Fibroblast of skin of left quadriceps (primary cell): ENCODE results near the gene RPL10.

ENCODE experiments used
- DNase-seq, 2 experiments: peaks; one replicate each; pipeline ENCODE4 v3.0.0-alpha.2; 2013; ENCODE audit warnings: low read depth in 2 of 2

RPL10 gene

DNA sequence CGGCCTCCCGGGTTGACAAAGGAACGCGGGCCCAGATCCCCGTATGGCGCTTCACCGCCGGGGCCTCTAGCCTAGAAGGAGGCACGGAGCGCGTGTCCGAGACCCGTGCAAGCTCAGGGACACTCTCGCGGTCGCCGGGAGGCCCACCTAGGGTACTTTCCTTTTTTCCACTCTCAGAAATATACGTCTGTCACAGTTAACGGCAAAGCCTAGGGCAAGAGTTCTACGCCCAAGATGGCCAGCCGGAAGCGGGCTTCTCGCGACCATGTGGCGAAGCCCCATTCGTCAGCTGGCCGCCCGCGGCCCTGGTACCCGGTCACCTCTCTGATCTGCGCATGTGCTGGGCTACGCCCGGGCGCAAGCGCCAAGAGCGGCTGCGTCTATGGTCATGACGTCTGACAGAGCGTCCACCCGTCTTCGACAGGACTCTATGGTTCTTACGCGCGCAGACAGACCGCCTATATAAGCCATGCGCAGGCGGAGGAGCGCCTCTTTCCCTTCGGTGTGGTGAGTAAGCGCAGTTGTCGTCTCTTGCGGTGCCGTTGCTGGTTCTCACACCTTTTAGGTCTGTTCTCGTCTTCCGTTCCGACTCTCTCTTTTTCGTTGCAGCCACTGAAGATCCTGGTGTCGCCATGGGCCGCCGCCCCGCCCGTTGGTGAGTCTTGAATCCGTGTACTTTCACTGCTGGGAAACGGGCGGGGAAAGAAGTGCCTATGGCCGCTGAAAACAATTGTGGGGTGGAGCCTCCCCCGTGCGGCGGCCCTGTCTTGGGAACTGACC is at the start of gene RPL10:
RPL10 (plus strand) TSS at position 490 of the 780 bp plus-strand sequence; CDS start at position 633, 143 bp downstream.
- DNase-seq = peak; percentile 92 to 93

DNA sequence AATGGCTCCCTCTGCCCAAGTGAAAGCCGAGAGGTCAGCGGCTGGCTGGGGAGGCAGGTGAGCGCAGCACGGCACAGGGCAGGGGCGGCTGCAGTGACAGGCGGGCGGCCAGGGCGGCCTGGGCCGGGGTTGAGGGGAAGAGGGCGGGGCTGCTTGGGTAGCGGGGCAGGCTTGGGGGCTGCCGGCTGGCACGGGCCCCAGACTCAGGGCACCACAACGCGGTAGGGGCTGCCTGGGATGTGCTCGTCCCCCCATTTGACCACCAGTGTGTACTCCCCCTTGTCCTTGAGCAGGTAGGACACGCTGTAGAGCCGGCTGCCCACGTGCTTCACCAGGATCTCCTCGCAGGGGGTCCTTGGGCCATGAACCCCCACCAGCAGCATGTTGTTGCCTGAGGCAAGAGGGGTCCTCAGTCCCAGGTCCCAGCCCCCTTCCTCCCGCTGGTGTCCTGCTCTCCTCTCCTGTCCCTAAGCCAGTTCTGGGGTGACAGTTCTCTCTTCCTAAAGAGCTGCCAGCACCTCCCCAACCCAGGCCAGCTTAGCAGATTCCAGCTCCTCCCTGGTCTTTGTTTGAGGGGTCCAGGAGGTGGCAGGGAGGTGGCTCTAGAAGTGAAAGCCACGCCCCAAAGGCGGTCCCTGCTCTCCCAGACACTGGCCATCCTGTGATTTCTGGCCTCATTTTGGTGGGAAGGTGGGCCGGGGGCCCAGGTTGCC is 49.4 kb upstream of the RPL10 start:
- no peak for DNase-seq

DNA sequence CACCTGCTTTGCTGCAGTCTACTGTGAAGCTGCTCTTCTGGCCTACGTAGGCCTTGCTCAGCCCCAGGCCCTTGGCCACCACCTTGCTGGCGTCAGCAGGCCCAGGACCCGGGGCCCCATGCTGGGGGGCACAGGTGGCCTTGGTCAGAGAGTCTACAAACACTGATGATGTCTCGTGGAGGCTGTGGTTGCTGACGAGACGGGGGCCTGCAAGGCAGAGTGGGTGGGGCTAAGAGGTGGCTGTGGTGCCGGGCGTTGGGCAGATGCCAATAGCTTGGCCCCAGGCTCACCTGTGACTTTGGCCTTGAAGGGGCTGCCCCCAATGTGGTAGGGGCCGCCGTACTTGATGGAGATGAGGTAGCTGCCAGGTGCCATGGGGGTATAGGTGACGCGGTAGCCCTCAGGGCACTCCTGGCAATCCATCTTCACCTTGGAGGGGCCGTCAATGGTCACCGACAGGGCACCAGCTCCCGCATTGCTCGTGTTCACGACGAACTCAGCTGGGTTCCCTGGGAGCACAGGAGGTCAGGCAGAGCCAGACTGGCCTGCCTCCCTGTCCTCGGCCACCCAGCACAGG is 48.7 kb upstream of the RPL10 start:
- DNase-seq = no peak

DNA sequence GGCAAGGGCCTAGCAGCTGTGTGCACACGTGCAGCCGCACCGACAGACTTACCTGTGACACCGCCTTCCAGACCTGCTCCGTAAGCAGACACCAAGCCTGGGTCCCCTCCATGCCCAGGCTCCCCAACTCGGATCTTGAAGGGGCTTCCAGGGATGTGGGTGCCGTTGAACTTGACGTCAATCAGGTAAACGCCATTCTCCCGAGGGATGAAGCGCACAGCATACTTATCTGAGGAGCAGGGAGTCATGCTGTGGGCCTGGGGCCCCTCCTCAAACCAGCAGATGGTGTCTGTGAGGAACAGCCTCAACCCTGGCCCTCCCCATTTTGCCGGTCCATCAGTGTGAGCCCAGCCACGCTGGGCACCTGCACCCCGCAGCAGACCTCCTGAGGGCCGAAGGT is 48.2 kb upstream of the RPL10 start:
- no peak for DNase-seq

DNA sequence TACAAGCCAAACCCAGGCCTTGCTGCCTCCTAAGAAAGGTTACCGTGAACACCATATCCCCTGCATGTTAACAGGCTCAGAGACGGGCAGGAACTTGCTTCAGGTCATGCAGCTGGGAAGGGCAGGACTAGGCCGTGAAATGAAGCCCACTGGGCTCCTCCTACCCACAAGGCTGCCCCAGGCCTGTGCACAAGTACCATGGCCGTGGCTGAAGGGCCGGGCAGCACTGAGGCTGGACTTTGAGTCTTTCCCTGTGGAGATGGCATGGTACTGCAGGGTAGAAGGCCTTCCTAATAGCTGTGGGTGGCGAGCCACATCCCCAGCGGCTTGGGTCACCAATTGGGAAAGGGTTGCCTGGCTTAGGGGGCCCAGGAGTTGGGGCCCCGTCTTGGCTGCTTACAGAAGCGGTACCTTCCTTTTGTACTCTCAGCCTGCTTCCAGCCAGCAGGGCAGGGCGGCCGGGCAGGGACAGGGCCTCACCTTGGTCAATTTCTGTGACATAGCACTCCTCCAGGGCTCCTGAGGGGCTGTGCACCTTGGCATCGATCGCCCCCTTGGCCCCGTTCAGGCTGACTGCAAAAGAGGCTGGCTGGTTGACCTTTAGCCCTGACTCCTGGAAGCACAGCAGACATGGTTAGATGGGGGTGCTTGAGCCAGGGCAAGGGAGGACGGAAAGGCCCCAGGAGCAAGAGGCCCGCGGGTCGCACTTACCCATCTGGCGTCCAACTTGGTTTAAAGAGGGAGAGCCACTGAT is 47.6 kb upstream of the RPL10 start:
- no peak for DNase-seq

DNA sequence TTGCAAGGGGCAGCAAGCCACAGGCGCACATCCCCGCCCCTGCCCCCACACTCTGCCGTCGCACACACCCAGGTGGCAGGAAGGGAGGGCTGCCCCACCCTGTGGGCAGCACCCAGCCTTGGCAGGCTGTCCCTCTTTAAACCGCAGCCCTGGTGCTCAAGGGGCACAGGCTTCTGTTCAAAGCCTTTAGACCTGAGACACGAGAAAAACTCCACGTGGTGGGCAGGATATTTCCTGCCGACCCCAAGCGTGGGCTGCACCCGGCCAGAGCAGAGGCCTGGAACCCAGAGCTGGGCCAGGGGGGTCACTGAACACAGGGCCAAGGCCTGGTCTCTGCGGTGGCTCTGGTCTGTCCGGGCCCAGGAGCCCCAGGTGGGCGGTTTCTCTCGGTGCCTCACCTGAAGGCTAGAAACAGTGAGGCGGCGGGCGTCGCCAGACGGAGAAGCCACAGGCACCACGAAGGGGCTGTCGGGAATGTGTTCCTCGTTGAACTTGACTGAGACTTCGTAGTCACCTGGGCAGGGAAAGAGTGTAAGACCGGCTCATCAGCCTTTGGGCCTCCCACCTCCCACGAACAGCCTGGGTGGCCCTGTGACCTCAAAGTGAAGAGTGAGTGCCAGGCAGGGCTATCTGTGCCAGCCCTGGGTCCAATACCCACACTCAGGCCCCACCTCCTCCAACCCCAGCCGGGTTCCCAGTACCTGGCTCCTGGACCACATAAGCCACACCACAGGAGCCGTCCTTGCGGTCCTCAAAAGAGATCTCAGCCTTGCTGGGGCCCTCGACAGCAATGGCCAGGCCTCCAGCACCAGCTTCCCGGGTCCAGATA is 46.8 kb upstream of the RPL10 start:
- no peak for DNase-seq

DNA sequence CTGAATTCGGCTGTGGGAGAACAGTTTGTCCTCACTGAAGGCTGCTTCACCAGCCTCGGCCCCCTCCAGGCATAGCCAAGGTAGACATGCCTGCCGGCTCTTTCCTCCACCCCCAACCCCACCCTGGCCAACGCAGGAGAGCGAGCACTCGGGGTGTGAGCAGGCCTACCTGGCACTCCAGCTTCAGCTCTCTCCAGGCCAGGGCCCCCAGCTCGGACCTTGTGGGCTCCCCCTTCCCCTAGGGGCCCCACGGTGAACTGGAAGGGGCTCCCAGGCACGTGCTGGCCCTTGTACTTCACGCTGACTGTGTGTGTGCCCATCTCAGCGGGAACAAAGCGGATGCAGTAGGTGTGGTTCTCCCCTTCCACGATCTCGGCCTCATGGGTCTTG is 46.2 kb upstream of the RPL10 start:
- no peak for DNase-seq

DNA sequence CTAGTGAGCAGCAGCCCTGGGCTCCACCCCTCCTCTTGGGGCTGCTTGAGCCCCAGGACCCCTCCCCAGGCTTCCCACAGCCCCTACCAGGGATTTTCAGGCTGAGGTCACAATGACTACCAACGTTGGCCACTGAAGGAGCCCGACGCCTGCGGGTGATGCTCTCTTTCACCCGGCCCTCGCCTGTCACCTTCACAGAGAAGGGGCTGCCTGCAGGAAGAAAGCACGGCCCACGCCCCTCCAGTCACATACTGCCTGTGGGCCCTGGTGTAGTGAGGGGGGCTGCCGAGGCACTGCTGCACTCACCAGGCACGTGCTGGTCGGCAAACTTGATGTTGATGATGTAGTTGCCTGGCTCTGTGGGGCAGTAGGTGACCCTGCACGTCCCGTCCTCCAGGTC is 45.7 kb upstream of the RPL10 start:
- DNase-seq = no peak

DNA sequence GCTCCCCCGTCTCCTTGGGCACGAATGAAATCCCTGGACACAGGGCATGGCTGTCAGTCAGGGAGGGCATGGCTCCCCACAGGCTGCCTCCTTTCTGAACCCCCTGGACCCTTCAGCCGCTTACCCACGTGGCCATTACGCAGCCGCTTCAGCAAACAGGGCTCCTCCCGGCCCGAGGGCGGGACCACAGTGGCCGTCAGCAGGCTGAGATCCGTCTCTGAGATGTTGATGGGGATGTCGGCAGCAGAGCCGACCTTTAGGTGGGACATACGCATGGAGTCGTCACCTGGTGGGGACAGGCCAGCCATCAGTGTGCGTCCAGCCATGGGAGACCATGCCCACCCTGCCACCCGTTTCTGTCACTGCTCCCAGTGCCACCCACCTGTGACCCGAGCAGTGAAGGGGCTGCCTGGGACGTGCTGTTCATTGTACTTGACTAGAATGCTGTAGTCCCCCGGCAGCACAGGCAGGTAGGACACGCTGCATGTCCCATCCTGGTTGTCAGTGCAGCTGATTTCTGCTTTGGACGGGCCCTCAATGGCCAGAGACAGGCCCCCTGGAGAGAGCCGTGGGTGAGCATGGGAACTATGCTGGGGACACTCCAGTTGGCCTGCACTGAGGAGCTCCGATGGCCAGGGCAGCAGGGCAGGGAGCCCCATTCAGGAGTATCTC is 44.9 kb upstream of the RPL10 start:
- DNase-seq = no peak

DNA sequence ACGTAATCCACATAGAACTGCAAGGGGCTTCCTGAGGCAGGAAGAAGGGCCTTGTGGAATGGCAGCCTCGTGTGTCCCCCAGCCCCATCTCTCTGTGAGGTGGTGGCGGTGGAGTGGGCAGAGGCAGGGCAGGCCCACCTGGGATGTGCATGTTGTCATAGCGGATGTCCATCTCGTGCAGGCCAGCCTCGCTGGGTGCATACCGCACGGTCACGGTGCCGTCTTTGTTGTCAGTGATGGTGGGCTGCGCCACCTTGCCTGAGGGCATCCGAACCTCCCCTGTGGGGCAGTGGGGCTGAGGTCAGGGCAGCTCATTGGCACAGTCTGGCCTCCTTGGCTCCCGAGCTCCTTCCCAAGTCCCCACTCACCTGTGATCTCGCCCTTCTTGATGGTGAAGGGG is 44.2 kb upstream of the RPL10 start:
- DNase-seq = no peak

DNA sequence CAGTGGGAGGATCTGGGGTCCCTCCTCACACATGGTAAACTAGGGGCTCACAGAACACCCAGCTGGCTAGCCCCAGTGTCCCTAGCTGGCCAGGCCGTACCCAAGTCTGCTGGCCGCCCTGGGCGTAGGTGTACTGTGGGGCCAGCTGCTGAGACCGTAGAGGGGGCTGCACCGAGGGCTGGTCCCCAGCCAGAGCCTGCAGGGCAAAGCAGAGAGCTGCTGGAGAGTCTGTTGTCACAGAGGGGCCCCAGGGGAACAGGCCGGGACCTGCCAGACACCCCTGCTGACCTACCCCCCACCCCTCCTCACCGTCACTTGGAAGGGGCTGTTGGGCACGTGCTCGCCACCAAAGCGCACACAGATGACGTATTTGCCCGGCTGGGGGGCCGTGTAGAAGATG is 43.7 kb upstream of the RPL10 start:
- DNase-seq = no peak

DNA sequence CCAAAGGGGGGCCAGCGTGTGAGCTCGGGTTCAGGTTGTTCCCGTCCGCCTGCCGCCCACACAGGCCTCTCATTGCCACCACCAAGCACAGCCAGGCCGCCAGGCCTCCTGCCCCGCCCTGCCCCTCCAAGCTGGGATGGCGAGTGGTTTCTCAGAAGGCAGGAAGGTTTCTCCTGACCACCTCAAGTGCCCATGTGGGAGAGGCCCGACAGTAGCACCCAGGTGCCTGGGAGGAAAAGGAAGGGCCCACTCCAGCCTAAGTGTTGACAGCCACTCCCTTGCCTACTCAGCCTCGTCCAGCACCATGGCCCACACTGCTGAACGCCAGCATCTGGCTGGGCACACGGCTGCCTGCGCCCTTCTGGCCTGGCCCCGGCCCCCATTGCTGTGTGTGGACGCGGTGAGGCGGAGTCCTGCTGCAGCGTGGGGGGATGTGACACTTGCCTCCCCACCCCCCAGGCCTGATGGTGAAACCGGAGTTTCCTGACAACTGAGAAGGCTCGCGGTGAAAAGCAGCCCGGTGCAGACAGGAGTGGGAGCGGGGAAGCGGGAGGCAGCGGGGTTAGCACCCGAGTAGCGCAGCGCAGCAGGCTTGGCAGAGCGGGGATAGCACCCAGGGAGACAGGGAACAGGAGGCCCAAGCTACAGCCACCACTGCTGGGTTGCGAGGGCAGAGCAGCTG is 42.9 kb upstream of the RPL10 start:
- DNase-seq = no peak

DNA sequence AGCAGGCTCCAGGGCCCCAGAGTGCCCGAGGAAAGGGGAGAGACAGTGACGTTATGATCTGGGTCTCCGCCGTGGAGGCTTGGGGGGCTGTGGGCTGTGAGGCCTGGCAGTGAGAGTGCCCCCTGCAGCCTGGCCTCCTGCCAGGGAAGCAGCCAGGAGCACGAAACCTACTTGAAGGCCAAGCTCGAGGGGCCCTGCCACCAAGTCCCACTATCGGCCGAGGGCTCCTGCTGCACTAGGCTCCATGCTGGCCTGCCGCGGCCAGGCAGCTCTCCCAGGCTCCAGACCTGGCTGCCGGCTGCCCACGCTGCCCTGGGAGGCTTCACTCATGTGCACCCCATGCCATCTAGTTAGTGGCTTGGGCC is 42.4 kb upstream of the RPL10 start:
- no peak for DNase-seq

DNA sequence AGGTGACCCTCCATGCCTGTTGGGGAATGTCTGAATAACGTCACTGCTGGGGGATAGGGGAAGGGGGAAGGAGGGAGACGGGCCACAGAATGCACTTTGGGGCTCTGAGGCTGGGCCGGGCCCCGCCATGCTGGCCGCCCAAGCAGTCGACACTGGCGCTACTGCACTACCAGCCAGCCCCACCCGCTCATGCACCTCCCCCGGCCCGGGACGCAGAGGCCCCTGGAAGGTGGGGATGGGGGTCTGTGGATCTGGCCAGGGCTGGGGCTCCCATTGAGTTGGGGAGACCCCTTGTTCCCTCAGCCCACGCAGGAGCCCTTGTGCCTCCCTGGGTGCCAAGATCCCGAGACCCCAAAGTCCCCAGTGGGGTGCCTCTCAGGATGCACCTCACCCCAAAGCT is 41.6 kb upstream of the RPL10 start:
- no peak for DNase-seq

DNA sequence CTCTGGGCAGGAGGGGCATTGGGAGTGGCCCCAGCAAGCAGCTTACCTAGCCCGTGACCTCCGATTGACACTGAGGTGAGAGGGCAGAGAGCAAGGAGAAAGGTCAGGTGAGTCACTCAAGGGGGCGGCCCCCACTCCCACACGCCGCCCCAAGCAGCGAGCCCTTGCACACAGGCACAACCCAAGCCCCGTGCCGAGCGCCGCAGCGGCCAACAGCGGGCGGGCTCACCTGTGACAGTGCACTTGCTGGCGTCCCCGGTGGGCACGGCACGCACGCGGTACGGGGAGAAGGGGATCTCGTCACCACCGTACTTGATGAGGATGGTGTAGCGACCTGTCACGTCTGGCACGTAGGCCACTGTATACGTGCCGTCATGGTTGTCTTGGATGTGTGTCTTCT is 41.0 kb upstream of the RPL10 start:
- no peak for DNase-seq

DNA sequence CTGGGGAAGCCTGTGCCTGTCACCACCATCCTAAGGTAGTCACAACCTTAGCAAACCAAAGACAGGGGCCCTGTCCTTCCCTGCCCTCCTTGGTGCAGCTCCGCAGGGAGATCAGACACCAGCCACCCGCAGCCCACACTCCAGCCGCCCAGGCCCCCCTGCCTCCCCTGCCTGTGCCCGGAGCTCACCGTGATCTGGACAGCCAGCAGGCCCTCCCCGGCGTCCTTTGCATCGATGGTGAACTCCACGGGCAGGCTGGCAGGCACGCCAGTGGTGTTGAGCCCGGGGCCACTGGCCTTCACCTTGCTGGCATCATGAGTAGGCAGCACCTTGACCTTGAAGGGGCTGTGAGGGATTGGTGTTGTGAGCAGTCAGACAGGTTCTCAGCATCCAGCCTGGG is 40.2 kb upstream of the RPL10 start:
- no peak for DNase-seq

DNA sequence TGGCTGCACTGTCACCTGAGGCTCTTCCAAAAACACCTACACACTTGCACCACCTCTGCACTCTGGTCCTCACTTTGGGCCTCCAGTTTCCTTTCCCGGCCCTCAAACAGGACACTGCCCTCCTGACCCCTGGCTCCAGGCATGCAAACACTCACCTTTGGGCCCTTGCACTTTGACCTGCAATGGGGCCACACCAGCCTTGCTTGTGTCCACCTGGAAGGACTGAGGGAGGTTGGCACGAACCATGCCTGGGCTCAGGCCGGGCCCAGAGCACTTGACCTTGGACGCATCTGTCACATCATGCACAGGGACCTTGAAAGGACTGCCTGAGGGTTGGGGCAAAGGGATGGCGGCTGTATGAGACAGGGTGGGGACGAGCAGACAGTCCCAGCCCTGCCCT is 39.3 kb upstream of the RPL10 start:
- no peak for DNase-seq

DNA sequence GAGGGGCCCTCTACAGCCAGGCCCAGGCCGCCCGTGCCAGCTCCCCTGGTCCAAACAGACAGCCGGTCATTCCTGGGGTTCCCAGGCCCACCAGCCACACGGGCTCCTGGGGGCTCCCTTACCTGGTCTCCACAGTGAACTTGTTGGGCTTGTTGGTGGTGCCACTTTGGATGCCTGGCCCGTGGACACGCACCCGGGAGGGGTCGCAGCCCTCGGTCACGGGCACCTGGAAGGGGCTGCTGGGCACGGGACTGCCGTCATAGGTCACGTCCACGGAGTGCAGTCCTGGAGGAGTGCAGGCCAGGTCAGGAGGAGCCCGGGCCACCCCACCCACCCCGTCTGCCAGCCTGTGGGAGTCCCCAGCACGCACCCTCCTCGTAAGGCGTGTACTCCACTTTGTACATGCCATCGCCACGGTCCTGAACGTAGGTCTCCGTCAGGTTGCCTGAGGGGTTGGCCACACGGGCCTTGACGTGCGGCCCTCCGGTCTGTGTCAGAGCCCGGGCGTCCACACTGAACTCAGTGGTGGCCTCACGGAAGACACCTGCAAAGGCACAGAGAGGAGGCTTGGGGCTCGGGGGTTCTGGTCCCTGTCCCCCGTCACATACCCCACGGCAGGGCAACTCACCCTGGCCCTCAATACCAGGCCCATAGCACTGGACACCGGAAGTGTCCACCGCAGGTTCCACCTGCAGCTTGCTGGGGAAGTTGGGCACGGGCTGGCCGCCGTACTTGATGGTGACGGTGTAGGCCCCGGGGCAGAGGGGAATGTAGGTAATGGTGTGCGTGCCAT is 38.6 kb upstream of the RPL10 start:
- no peak for DNase-seq

DNA sequence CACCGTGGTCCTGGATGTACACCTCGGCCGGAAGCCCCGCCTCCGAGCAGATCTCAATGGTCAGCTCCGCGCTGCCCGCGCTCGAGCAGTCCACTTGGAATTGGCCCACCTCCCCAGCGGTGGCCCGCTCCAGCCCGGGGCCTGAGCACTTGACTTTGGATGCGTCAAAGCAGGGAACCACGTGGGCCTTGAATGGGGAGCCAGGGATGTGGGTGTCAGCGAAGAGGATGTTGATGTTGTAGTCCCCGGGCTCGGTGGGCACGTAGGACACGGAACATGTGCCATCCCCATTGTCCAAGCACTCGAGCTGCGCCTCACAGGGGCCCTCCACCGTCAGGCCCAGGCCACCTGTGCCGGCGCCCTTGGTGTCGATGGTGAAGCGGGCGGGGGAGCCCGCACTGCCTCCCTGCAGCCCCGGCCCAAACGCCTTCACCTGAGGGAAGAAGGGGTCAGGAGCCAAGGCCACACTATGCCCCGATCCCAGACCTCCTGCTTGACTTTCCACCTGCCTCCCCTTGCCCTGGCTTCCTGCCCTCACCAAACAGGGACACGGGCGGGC is 37.9 kb upstream of the RPL10 start:
- DNase-seq = no peak
